ENCODE results near the gene PNPLA5. TPM values are rescaled to one million over a fixed set of nuclear protein-coding genes. Genes with fewer than 3 reads are reported as not detected.

Gene PNPLA5
- total and polyA plus RNA-seq, 2 of the 13 experiments (the other 11 are each of a cell fraction or from before 2014, with no cell fraction given), result not detected

DNA sequence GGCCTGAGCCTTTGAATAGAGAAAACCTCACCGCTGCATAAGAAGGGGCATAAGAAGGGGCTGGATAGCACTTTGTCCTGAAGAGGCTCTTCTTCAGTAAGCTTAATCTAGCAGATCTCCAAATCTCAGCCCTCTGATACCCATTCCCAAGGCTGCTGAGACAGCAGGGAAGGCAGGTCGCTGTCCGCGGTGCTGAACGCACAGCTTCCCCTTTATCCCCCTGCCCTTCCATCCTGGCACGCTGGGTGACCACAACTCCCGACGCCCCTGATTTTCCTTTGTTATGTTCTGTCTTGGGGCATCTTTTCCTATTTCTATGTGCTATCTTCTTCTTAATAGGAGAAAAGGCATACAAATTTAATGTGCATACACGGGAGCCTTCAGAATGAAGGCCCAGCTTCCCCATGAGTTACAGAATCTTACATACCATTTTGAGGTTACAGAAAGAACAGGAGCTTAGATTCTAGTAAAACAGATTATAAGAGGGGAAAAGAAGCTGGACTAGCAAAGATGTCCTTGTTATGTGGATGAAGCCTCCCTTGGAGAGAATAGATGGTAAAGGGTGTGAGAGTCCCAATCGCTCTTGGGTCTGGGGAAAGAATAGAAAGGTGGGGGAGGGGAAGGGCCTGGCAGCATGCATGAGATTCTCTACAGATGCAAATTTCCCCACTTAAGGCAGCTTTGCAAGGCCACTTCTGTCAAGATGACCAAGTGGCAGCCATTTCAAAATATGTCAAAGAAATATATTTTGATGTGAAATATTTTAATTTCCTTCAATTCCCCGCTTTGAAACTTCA, 23.8 kb downstream of the PNPLA5 start (continued):
- no peak for TF ChIP-seq ZNF564 (CRISPR knock-in tag; IDR thresholded peaks at IDR 0.05)
- no peak for TF ChIP-seq CC2D1A (CRISPR knock-in tag; IDR thresholded peaks at IDR 0.05)
- TF ChIP-seq FIP1L1 (IDR thresholded peaks at IDR 0.05; ENCODE audit: borderline replicate concordance, insufficient read depth, low read depth, low read length), result no peak
- TF ChIP-seq POLR2AphosphoS5 (IDR thresholded peaks at IDR 0.05; ENCODE audit: low read depth, low read length), result no peak
- TF ChIP-seq ZNF333 (CRISPR knock-in tag; IDR thresholded peaks at IDR 0.05; ENCODE audit: borderline replicate concordance), result no peak
- no peak for TF ChIP-seq ZNF207 (IDR thresholded peaks at IDR 0.05; ENCODE audit: borderline replicate concordance)
- no peak for TF ChIP-seq NPAS2 (CRISPR knock-in tag; IDR thresholded peaks at IDR 0.05; ENCODE audit: borderline replicate concordance)
- TF ChIP-seq, protein P1, sequence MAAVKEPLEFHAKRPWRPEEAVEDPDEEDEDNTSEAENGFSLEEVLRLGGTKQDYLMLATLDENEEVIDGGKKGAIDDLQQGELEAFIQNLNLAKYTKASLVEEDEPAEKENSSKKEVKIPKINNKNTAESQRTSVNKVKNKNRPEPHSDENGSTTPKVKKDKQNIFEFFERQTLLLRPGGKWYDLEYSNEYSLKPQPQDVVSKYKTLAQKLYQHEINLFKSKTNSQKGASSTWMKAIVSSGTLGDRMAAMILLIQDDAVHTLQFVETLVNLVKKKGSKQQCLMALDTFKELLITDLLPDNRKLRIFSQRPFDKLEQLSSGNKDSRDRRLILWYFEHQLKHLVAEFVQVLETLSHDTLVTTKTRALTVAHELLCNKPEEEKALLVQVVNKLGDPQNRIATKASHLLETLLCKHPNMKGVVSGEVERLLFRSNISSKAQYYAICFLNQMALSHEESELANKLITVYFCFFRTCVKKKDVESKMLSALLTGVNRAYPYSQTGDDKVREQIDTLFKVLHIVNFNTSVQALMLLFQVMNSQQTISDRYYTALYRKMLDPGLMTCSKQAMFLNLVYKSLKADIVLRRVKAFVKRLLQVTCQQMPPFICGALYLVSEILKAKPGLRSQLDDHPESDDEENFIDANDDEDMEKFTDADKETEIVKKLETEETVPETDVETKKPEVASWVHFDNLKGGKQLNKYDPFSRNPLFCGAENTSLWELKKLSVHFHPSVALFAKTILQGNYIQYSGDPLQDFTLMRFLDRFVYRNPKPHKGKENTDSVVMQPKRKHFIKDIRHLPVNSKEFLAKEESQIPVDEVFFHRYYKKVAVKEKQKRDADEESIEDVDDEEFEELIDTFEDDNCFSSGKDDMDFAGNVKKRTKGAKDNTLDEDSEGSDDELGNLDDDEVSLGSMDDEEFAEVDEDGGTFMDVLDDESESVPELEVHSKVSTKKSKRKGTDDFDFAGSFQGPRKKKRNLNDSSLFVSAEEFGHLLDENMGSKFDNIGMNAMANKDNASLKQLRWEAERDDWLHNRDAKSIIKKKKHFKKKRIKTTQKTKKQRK (IDR thresholded peaks at IDR 0.05; ENCODE audit: low read length), result no peak
- TF ChIP-seq, protein P2, sequence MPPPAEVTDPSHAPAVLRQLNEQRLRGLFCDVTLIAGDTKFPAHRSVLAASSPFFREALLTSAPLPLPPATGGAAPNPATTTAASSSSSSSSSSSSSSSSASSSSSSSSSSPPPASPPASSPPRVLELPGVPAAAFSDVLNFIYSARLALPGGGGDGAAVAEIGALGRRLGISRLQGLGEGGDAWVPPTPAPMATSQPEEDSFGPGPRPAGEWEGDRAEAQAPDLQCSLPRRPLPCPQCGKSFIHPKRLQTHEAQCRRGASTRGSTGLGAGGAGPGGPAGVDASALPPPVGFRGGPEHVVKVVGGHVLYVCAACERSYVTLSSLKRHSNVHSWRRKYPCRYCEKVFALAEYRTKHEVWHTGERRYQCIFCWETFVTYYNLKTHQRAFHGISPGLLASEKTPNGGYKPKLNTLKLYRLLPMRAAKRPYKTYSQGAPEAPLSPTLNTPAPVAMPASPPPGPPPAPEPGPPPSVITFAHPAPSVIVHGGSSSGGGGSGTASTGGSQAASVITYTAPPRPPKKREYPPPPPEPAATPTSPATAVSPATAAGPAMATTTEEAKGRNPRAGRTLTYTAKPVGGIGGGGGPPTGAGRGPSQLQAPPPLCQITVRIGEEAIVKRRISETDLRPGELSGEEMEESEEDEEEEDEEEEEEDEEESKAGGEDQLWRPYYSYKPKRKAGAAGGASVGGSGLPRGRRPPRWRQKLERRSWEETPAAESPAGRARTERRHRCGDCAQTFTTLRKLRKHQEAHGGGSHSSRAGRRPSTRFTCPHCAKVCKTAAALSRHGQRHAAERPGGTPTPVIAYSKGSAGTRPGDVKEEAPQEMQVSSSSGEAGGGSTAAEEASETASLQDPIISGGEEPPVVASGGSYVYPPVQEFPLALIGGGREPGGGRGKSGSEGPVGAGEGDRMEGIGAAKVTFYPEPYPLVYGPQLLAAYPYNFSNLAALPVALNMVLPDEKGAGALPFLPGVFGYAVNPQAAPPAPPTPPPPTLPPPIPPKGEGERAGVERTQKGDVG (CRISPR knock-in tag; IDR thresholded peaks at IDR 0.05; ENCODE audit: borderline replicate concordance), result no peak
- no peak for TF ChIP-seq BHLHE40 (IDR thresholded peaks at IDR 0.05; ENCODE audit: low read length)
- no peak for TF ChIP-seq ZNF713 (CRISPR knock-in tag; IDR thresholded peaks at IDR 0.05)
- no peak; the same call in 1 of the 2 replicates for TF ChIP-seq ZNF605 (CRISPR knock-in tag; IDR thresholded peaks at IDR 0.05)
- TF ChIP-seq FOXM1 (CRISPR knock-in tag; IDR thresholded peaks at IDR 0.05), result peak; percentile 54; the same call in 1 of the 2 replicates
- no peak for TF ChIP-seq NCOR1 (IDR thresholded peaks at IDR 0.05; ENCODE audit: borderline replicate concordance, low read length)
- no peak for TF ChIP-seq RFXANK (CRISPR knock-in tag; IDR thresholded peaks at IDR 0.05)
- peak; percentile 56 for TF ChIP-seq RARA (CRISPR knock-in tag; IDR thresholded peaks at IDR 0.05)
- peak; percentile 71; the same call in 1 of the 2 replicates for TF ChIP-seq ZNF281 (CRISPR knock-in tag; IDR thresholded peaks at IDR 0.05; ENCODE audit: borderline replicate concordance)
- peak; percentile 27; the same call in 1 of the 2 replicates for TF ChIP-seq ZNF225 (CRISPR knock-in tag; IDR thresholded peaks at IDR 0.05)
- TF ChIP-seq RAD51 (IDR thresholded peaks at IDR 0.05; ENCODE audit: borderline replicate concordance), result no peak
- peak; percentile 95 for TF ChIP-seq KLF11 (CRISPR knock-in tag; IDR thresholded peaks at IDR 0.05)
- no peak for TF ChIP-seq ZNF619 (CRISPR knock-in tag; IDR thresholded peaks at IDR 0.05)
- no peak for TF ChIP-seq ZNF775 (CRISPR knock-in tag; IDR thresholded peaks at IDR 0.05; ENCODE audit: borderline replicate concordance)

All from HepG2 (cell line).